Measurements from ENCODE around the gene MFAP4.

The MFAP4 gene

DNA sequence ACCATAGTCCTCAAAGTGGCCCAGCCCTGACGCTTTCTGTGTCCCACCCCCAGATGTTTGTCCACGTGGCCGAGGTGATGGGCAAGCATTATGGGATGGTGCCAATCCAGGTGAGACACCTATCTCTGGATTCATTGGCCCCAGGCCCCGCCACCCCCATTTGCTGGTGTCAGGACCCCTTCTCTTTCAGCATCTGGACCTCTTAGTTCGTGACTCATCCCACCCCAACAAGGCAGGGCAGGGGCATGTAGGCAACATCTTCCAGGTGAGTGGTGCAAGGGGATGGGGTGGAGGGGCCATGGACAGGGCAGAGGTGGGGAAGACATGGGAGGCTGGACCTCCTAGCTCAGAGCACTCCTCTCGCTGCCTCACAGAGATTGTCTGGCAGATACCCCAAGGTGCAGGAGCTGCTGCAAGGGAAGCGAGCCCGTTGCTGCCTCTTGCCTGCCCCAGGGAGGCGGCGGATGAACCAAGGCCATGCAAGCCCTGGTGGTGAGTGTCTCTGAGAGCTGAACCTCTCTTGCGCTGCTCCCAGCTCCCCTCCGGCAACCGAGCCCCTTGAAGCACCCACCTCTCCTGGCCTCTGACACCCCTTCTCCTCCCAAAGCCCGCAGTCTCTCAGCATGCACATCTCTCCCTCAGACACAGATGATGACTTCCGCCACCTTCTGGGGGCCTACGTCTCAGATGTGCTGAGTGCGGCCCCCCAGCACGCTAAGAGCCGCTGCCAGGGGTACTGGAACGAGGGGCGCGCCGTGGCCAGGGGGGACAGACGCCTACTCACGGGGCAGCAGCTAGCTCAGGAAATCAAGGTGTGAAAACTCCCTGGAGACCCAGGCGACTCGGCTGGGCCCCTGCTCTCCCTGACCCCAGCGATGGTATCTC is 27.6 kb upstream of the MFAP4 start:
- Mint-ChIP-seq H3K9me3 (no peaks in the 10 kb centered on the region), H3K27ac (no peak overlapping the region), H3K4me1 (peaks cover 14% of the 10 kb centered on the region), H3K36me3 (no peaks in the 10 kb centered on the region), H3K4me3 (no peak overlapping the region), H3K27me3 (peaks cover 34% of the 10 kb centered on the region)
- no peak for ATAC-seq

DNA sequence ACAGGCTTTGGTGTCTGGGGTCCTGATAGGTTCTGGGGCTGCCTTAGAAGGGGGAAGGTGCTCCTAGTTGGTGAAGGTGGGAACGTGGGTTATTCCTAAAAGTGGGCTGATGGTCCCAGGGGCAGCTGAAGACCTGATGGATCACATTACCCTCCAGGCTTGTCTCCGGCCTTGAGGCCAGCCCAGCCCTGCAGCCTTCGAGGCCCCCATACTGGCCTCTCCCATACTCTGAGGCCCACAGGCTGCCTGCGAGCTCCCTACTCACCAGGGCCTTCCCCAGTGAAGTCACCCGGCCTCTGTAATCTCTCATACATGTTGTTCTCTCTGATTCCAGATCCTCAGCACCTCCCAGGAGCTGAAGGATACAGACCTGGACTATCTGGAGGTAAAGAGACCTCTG is 26.8 kb upstream of the MFAP4 start:
- H3K27me3 Mint-ChIP-seq: peaks cover 34% of the 10 kb centered on the region
- H3K4me3 Mint-ChIP-seq: no peak overlapping the region
- H3K27ac Mint-ChIP-seq: no peak overlapping the region
- no peak for ATAC-seq
- no peaks in the 10 kb centered on the region for H3K9me3 Mint-ChIP-seq
- no peaks in the 10 kb centered on the region for H3K36me3 Mint-ChIP-seq
- peaks cover 14% of the 10 kb centered on the region for H3K4me1 Mint-ChIP-seq

DNA sequence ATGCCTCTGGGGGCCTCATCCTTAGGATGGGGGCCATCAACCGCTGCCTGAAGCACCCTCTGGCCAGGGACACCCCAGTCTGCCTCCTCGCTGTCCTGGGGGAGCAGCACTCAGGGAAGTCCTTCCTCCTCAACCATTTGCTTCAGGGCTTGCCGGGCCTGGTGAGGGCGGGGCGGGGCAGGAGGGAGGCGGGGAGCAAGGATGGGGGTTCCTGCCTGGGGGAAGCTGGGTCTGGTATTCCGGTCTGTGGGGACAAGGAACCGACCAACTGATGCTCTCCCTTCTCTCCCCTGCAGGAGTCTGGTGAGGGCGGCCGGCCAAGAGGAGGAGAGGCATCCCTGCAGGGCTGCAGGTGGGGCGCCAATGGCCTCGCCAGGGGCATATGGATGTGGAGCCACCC is 26.0 kb upstream of the MFAP4 start:
- peaks cover 11% of the 10 kb centered on the region for H3K4me1 Mint-ChIP-seq
- H3K9me3 Mint-ChIP-seq: no peaks in the 10 kb centered on the region
- no peaks in the 10 kb centered on the region for H3K36me3 Mint-ChIP-seq
- no peak overlapping the region for H3K27ac Mint-ChIP-seq
- peaks cover 34% of the 10 kb centered on the region for H3K27me3 Mint-ChIP-seq
- H3K4me3 Mint-ChIP-seq: no peak overlapping the region
- no peak for ATAC-seq

DNA sequence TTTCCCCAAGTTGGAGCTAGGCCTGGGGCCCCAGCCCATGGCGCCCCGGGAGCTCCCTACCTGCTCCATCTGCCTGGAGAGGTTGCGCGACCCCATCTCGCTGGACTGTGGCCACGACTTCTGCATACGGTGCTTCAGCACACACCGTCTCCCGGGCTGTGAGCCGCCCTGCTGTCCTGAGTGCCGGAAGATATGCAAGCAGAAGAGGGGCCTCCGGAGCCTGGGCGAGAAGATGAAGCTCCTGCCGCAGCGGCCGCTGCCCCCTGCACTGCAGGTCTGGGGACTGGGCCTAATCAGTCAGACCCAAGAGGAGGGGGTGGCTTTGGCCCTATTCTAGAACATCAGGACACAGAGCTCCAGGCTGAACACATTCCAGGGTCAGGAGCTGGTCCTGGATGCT is 25.5 kb upstream of the MFAP4 start:
- Mint-ChIP-seq H3K9me3 (no peaks in the 10 kb centered on the region), H3K27me3 (peaks cover 34% of the 10 kb centered on the region), H3K36me3 (no peaks in the 10 kb centered on the region), H3K4me1 (peaks cover 6% of the 10 kb centered on the region), H3K4me3 (no peak overlapping the region), H3K27ac (no peak overlapping the region)
- ATAC-seq: no peak

DNA sequence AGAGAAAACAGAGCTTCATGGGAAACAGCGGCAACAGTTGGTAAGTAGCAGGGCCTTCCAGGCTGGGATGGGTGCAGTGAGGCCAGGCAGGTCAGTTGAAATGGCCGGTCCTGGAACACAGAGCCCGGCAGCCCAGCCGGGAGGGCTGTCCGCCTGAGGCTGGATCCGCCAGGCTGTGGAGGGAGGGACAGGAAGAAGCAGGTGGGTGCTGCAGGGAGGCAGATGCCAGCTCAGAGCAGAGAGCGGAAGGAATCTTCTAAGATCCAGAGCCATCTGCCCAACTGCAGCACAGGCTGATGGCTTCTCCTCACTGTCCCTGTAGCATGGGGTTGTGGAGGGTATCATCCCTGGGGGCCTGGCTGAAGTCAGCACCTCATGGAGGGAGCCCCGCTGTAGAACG is 24.6 kb upstream of the MFAP4 start:
- Mint-ChIP-seq H3K27me3 (peaks cover 34% of the 10 kb centered on the region), H3K27ac (no peak overlapping the region), H3K4me3 (no peak overlapping the region), H3K9me3 (no peaks in the 10 kb centered on the region), H3K4me1 (no peaks in the 10 kb centered on the region), H3K36me3 (no peaks in the 10 kb centered on the region)
- no peak for ATAC-seq

DNA sequence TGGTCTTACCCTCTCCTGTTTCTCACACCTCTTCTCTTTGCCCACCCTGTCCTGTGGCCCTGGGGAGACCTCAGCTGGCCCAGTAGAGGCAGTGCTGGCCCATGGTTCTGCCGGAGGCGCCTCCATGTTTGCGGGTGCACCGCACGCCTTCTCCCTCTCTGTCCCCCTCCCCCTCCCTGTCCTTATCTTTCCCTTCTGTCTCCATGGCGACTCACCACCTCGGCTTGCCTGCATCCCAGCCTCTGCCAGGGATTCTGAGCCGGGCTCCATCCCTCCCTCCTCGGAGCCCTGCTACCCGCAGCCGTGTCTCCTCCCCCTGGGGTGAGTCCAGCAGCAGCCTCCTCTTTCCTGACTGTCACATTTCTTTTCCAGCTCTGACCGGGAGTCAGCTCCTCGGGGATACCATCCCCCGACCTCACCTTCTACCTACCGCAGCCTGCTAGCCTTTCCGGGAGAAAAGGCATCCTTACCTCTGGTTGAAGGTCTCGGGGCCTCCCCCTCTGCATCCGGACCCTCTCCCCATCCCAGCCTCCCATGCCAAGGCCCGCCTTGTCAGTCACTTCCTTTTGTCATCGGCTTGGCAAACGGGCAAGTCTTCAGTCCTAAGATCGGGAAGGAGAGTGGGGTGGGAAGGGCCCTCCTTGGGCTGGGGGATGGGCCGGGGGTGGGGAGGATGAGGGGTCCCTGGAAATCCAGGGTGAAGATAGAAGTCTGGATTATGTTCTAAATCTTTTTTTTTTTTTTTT is 24.1 kb upstream of the MFAP4 start, which contains the start of gene RNF112:
Gene RNF112 (plus strand): TSS at position 358 of the 746 bp plus-strand sequence. CDS start 177 bp downstream, at position 535.
- Mint-ChIP-seq H3K27me3 (peaks cover 34% of the 10 kb centered on the region), H3K27ac (no peak within 1 kb of the TSS), H3K9me3 (no peaks in the 10 kb centered on the region), H3K4me1 (no peaks in the 10 kb centered on the region), H3K4me3 (no peak within 1 kb of the TSS), H3K36me3 (no peaks in the 10 kb centered on the region)
- no peak for ATAC-seq

DNA sequence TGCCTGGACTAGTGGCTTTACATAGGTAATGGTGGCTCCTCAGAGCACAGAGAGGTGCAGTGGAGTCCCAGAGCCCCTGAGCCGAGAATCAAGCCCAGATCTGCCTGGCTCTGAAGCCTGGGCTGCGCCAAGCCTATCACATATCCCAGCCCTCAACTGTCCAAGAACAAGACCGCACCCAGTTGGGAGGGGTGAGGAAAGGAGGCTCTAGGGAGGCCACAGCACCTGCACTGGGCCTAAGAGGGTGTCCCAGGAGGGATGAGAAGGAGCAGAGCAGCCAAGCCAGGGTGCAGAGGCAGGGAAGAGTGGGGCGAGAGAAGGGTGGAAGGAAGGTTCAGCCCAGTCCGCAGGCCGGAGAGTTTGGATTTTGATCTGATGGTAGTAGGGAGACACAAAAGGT is 23.1 kb upstream of the MFAP4 start:
- no peak for ATAC-seq
- Mint-ChIP-seq H3K27ac (no peak overlapping the region), H3K27me3 (peaks cover 32% of the 10 kb centered on the region), H3K9me3 (no peaks in the 10 kb centered on the region), H3K4me3 (no peak overlapping the region), H3K4me1 (no peaks in the 10 kb centered on the region), H3K36me3 (no peaks in the 10 kb centered on the region)

DNA sequence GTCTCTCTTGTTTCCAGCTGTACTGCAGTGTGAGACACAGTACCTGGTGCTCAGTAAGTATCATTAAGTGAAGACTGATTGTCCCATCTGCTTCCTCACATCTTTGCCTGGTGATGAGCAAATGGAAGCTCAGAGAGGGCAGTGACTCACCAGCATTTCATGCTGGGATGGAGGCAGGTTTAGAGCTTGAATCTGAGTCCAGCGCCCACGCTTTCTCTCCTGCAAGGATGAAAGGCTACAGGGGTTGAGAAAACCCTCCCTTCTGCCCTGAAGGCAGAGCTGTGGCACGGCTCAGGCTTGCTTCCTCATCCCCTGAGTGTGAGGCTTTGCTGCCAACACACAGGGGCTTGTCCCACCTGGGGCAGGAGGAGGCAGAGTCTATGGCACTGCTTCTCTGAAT is 22.5 kb upstream of the MFAP4 start:
- ATAC-seq: no peak
- Mint-ChIP-seq H3K36me3 (no peaks in the 10 kb centered on the region), H3K9me3 (no peaks in the 10 kb centered on the region), H3K4me1 (no peaks in the 10 kb centered on the region), H3K27ac (no peak overlapping the region), H3K27me3 (peaks cover 26% of the 10 kb centered on the region), H3K4me3 (no peak overlapping the region)

DNA sequence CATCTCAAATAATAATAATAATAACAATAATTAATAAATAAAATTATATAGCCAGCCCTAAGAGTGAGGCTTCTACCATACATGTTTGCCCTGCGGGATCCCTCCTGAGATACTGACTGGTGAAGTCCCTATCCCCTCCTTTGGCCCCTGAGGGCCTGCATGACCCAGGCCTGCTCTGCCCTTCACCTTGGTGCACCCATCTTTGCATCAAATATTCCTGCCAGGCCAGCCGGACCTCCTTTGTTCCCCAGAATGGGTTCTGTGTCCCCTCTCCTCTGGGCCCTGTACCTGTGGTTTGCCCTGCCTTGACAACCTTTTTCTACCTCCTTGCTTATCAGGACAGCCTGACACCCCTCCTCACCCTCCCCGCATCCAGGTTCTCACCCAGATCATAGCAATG is 22.1 kb upstream of the MFAP4 start:
- H3K27ac Mint-ChIP-seq: no peak overlapping the region
- H3K4me1 Mint-ChIP-seq: no peaks in the 10 kb centered on the region
- ATAC-seq: no peak

DNA sequence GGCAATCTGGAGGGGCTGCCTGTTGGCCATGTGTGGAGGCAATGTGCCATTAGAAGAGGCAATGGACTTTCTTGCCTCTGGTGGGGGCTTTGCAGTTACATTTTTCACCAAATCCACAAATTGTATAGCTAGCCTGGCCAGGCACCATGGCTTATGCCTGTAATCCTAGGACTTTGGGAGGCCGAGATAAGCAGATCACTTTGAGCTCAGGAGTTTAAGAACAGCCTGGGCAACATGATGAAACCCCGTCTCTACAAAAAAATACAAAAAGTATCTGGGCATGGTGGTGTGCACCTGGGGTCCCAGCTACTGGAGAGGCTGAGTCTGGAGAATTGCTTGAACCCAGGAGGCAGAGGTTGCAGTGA is 21.3 kb upstream of the MFAP4 start:
- Mint-ChIP-seq H3K36me3 (no peaks in the 10 kb centered on the region), H3K27me3 (peaks cover 15% of the 10 kb centered on the region), H3K4me1 (no peaks in the 10 kb centered on the region), H3K9me3 (peaks cover 3% of the 10 kb centered on the region), H3K4me3 (no peak overlapping the region), H3K27ac (no peak overlapping the region)
- ATAC-seq: no peak

More for the DNA sequence above, 22.1 kb upstream of the MFAP4 start:
- no peaks in the 10 kb centered on the region for H3K9me3 Mint-ChIP-seq
- no peaks in the 10 kb centered on the region for H3K36me3 Mint-ChIP-seq
- H3K27me3 Mint-ChIP-seq: peaks cover 21% of the 10 kb centered on the region
- no peak overlapping the region for H3K4me3 Mint-ChIP-seq

DNA sequence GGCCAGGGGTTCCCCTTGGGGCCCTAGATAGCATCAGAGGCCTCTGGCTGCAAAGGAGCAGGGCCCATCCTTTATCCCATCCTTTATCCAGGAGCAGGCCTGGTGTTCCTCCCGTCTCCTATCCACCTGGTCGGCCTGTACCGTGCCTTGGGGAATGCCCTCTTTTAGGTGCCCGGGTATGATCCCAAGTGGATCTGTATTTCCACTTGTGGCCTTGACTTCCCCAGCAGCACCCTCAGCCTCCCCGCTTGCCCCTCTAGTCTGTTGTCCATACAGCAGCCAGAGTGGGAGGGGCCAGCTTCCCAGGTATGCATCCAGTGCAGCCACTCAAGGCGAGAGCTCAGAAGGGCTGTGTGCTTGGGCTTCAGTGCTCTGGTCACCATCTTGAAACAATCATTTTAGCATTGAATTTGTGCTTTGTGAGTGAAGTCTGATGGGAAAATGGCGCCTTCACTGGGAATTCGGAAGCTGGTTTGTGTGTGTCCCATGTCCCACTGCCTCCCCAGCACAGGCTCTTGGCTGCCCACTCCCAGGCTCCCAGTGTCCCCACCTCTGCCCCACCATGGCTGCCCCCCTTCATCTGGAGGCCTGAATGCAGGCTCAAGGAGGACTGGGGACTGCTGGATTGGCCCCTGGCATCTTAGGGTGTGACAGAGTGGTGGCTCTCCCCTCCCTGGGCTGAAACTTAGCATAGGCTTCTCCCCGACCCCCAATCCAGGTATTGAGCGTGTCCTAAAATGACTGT is 20.8 kb upstream of the MFAP4 start:
- Mint-ChIP-seq H3K9me3 (peaks cover 3% of the 10 kb centered on the region), H3K36me3 (no peaks in the 10 kb centered on the region), H3K27me3 (peaks cover 11% of the 10 kb centered on the region), H3K4me1 (no peaks in the 10 kb centered on the region), H3K27ac (no peak overlapping the region), H3K4me3 (no peak overlapping the region)
- ATAC-seq: no peak

DNA sequence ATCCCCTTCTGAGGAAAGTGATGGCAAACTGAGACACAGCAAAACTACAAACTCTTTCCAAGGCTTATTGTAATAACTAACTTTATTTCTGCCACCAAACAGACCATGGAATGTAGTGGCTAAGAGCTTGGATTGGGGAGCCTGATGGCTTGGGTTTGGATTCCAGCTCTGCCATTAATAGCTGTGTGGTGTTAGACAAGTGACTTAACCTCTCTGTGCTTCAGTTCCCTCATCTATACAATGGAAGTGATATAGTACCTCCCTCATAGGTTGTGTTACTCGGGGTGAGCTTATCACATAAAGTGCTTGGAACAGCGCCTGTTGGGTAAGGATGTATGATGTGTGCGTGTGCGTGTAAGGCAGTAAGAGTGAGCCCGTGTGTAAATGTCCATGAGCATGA is 18.1 kb upstream of the MFAP4 start:
- Mint-ChIP-seq H3K4me3 (no peak overlapping the region), H3K9me3 (peaks cover 3% of the 10 kb centered on the region), H3K4me1 (no peaks in the 10 kb centered on the region), H3K27me3 (peaks cover 17% of the 10 kb centered on the region), H3K36me3 (no peaks in the 10 kb centered on the region), H3K27ac (no peak overlapping the region)
- ATAC-seq: no peak

DNA sequence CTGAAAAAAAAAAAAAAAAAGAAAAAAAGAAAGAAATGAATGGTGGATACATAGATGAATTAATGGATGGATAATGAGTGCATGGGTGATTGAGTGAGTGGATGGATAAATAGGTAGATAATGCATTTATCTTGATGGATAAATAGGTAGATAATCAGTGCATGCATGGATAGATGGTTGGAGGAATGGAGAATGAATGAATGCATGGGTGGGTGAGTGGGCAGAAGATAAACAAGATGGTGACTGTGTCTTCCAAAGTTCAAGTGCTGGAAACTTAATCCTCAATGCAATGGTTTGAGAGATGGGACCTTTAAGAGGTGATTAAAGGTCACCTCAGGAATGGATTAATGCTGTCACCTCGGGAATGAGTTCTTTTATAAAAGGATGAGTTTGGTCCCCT is 17.3 kb upstream of the MFAP4 start:
- peaks cover 17% of the 10 kb centered on the region for H3K27me3 Mint-ChIP-seq
- no peaks in the 10 kb centered on the region for H3K4me1 Mint-ChIP-seq
- peaks cover 3% of the 10 kb centered on the region for H3K9me3 Mint-ChIP-seq
- no peak overlapping the region for H3K4me3 Mint-ChIP-seq
- H3K36me3 Mint-ChIP-seq: no peaks in the 10 kb centered on the region
- H3K27ac Mint-ChIP-seq: no peak overlapping the region
- no peak for ATAC-seq

DNA sequence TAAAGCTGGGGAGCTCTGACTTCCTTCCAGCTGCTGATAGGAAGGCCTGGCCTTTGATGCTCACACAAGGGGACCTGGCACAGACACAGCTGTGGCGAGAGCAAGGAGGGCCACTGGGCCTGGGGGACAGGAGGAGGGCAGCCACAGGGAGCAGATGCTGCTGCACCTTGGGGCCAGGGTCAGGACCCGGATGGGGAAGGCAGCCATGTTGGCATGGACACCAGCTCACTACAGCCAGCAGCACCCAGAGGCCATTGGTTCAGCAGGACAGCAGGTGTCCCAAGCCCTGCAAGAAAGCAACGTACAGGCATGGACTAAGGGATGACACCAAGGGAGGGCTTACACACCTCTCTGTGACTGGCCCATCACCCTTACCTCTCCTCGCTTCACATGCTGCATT is 16.0 kb upstream of the MFAP4 start:
- ATAC-seq: no peak
- Mint-ChIP-seq H3K4me3 (no peak overlapping the region), H3K9me3 (peaks cover 3% of the 10 kb centered on the region), H3K36me3 (no peaks in the 10 kb centered on the region), H3K27me3 (peaks cover 17% of the 10 kb centered on the region), H3K27ac (no peak overlapping the region), H3K4me1 (no peaks in the 10 kb centered on the region)

DNA sequence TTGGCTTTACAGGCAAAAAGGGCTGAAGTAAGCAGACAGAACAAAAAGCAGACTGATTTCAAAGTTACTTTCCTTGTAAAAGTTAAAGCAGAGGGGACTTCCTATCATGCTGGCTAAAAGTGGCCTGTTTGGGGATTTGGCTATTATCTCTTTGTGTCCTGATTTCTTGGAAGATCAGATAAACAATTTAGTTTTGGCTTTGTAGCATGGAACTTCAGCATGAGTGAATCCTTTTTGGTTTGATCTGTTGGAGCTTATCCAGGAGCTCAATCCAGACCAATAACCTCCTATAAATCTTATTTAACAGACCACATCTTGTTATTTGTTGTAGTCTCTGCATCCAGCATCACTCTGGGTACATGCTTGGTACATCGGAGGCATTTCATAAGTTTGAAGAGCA is 15.2 kb upstream of the MFAP4 start:
- no peaks in the 10 kb centered on the region for H3K4me1 Mint-ChIP-seq
- H3K27ac Mint-ChIP-seq: no peak overlapping the region
- H3K36me3 Mint-ChIP-seq: no peaks in the 10 kb centered on the region
- no peak overlapping the region for H3K4me3 Mint-ChIP-seq
- peaks cover 17% of the 10 kb centered on the region for H3K27me3 Mint-ChIP-seq
- H3K9me3 Mint-ChIP-seq: peaks cover 3% of the 10 kb centered on the region
- no peak for ATAC-seq

Data from stimulated activated memory B cell treated with anti-CD40 and anti-IgM and Interleukin-4, amounts not matched to agents 10 μg/mL and 1 μg/mL and 100 μg/mL, for 72 hours (primary cell).